Smooth muscle cell (in vitro differentiated cells): ENCODE results near the gene RGS9BP. TPM values are rescaled to one million over a fixed set of nuclear protein-coding genes. Genes with fewer than 3 reads are reported as not detected.
"Not testable (repeated sequence)": the region's sequence is repeated elsewhere in the genome, so short reads cannot be mapped to it uniquely, and the experiment has no call there.

Source experiments
- DNase-seq: peaks from one replicate; lab custom pipeline; 2025; ENCODE audit not compliant: unreplicated experiment; lab: John Stamatoyannopoulos, UW
- H2AFZ ChIP-seq: fragments of 200-600 bp; sonication (generic); 2 replicates; pipeline ENCODE4 v1.6.0; 2016; ENCODE audit warnings: antibody characterized with exemption, low read depth, mild to moderate bottlenecking
- H3F3A ChIP-seq: fragments of 200-600 bp; sonication (generic); 2 replicates; pipeline ENCODE4 v1.6.0; 2017; ENCODE audit warnings: antibody characterized with exemption, low read depth
- H3K27ac ChIP-seq: fragments of 200-600 bp; sonication (generic); 2 replicates; pipeline ENCODE4 v1.5.1; 2016; ENCODE audit warnings: low read depth, mild to moderate bottlenecking
- H3K27me3 ChIP-seq: fragments of 200-600 bp; sonication (generic); 2 replicates; pipeline ENCODE4 v1.6.1; 2016; ENCODE audit warnings: low read depth, mild to moderate bottlenecking
- H3K36me3 ChIP-seq: fragments of 200-600 bp; sonication (generic); 2 replicates; pipeline ENCODE4 v1.5.1; 2016; ENCODE audit warnings: low read depth
- H3K4me1 ChIP-seq: fragments of 200-600 bp; sonication (generic); 2 replicates; pipeline ENCODE4 v1.5.1; 2016; ENCODE audit warnings: low read depth
- H3K4me2 ChIP-seq: fragments of 200-600 bp; sonication (generic); 2 replicates; pipeline ENCODE4 v1.6.0; 2016; ENCODE audit warnings: mild to moderate bottlenecking
- H3K4me3 ChIP-seq: fragments of 200-600 bp; sonication (generic); 2 replicates; pipeline ENCODE4 v1.5.1; 2016; ENCODE audit warnings: mild to moderate bottlenecking
- H3K79me2 ChIP-seq: fragments of 200-600 bp; sonication (generic); 2 replicates; pipeline ENCODE4 v1.6.0; 2016; ENCODE audit warnings: low read depth, mild to moderate bottlenecking
- H3K9ac ChIP-seq: fragments of 200-600 bp; sonication (generic); 2 replicates; pipeline ENCODE4 v1.6.0; 2016; ENCODE audit warnings: low read depth
- H3K9me3 ChIP-seq: fragments of 200-600 bp; sonication (generic); replicated peaks from 2 replicates; pipeline ENCODE4 v1.5.1; 2016; ENCODE audit warnings: low read depth
- H4K20me1 ChIP-seq: fragments of 200-600 bp; sonication (generic); 2 replicates; pipeline ENCODE4 v1.6.0; 2016; ENCODE audit warnings: low read depth
- WGBS: methylation state at CpG from one replicate; pipeline ENCODE4 v1.1.7; 2016; ENCODE audit warnings: low lambda C conversion rate; 5-methylcytosine and 5-hydroxymethylcytosine counted together
- polyA plus RNA-seq: library from polyadenylated mRNA; unstranded; fragments of >200 nt; fragmentation: Nextera tagmentation; extraction: Ambion mirVana; gene quantifications from 2 replicates; pipeline ENCODE4 v1.2.1, GENCODE V29; 2016
- total RNA-seq: library from RNA; depleted of rRNA; stranded (reverse); fragments of >200 nt; gene quantifications from 2 replicates; pipeline ENCODE4 v1.2.3, GENCODE V29; 2014
- TF ChIP-seq, protein P1 (sequence below): fragments of 200-600 bp; sonication (generic); IDR thresholded peaks from 2 replicates; pipeline ENCODE4 v1.5.1; 2017; ENCODE audit warnings: borderline replicate concordance, mild to moderate bottlenecking, antibody characterized with exemption; ENCODE audit not compliant: insufficient read depth, poor library complexity, severe bottlenecking

Gene RGS9BP
- total and polyA plus RNA-seq, 2 experiments from 2014 or later: not detected

DNA sequence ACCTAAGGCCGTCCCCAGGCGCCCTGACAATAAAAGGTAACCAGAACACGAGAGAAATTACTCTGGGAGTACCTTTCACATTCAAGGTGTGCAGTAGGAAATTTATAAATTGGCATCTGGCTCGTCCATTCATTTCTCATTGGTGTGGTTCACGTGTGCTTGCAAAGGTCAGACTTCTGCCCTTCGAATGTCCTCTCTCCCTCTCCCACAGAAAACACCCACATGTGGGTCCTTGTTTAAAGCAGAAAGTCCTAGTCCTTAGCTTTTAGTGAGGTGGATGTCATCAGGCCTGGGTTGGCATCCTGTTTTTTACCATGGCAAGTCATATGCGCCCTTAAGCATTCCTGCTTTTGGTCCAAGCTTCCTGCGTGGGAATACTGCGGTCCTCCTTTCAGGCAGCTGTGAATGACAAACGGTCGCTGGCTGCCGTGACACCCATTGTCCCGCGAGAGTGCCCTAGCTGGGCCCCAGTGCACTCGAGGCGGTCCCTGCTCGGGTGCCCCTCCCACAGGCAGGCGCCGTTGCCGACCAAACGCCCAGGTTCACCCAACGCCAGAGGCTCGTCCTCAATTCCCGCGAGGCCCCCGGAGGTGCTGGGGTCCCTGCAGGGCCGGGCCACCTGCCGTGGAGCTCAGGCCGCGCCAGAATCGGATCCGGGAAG, 15.8 kb downstream of the RGS9BP start, which contains the start of gene NUDT19:
NUDT19 (plus strand) TSS at position 531 of the 661 bp plus-strand sequence. CDS start 140 bp downstream, outside the sequence.
- H3K36me3 ChIP-seq: no peaks in the 10 kb centered on the region
- peak within 1 kb of the TSS; percentile 94 for H3K4me2 ChIP-seq
- H3K27me3 ChIP-seq: no peaks in the 10 kb centered on the region
- peak within 1 kb of the TSS; percentile 68 for H3K4me3 ChIP-seq
- H3K9ac ChIP-seq: peak within 1 kb of the TSS; percentile 55
- peaks cover 9% of the 10 kb centered on the region for H3F3A ChIP-seq
- H3K79me2 ChIP-seq: peaks cover 39% of the 10 kb centered on the region
- peaks cover 14% of the 10 kb centered on the region for H3K4me1 ChIP-seq
- 17% methylated on average over 32 of the region's 32 CpGs for WGBS
- DNase-seq: peak; percentile 52
- H4K20me1 ChIP-seq: peaks cover 27% of the 10 kb centered on the region
- TF ChIP-seq, protein P1, sequence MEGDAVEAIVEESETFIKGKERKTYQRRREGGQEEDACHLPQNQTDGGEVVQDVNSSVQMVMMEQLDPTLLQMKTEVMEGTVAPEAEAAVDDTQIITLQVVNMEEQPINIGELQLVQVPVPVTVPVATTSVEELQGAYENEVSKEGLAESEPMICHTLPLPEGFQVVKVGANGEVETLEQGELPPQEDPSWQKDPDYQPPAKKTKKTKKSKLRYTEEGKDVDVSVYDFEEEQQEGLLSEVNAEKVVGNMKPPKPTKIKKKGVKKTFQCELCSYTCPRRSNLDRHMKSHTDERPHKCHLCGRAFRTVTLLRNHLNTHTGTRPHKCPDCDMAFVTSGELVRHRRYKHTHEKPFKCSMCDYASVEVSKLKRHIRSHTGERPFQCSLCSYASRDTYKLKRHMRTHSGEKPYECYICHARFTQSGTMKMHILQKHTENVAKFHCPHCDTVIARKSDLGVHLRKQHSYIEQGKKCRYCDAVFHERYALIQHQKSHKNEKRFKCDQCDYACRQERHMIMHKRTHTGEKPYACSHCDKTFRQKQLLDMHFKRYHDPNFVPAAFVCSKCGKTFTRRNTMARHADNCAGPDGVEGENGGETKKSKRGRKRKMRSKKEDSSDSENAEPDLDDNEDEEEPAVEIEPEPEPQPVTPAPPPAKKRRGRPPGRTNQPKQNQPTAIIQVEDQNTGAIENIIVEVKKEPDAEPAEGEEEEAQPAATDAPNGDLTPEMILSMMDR: no peak
- peak within 1 kb of the TSS; percentile 37 for H3K27ac ChIP-seq
- no peaks in the 10 kb centered on the region for H3K9me3 ChIP-seq
- peak within 1 kb of the TSS; percentile 79 for H2AFZ ChIP-seq

DNA sequence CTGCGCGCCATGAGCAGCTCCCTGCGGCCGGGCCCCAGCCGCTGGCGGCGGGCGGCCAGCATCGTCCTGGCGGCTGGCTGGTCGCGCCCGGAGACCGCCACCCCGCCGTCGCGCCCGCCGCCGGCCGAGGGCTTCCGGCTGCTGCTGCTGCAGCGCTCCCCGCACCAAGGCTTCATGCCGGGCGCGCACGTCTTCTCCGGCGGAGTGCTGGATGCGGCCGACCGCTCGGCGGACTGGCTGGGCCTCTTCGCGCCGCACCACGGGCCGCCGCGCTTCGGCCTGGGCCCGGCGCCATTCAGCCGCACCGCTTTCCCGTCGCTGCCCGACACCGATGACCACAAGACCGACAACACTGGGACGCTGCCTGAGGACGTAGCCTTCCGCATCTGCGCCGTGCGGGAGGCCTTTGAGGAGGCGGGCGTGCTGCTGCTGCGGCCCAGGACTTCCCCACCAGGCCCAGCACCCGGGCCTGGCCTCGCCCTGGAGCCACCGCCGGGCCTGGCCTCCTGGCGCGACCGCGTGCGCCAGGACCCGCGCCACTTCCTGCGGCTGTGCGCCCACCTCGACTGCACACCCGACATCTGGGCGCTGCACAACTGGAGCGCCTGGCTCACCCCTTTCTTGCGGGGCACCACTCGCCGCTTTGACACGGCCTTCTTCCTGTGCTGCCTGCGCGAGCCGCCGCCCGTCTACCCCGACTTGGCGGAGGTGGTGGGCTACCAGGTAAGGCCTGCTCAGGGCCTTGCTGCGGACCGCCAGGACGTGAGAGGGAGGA, 16.5 kb downstream of the RGS9BP start:
- Histone ChIP-seq H4K20me1 (peaks cover 34% of the 10 kb centered on the region), H3K36me3 (no peaks in the 10 kb centered on the region), H3K9me3 (no peaks in the 10 kb centered on the region), H3K79me2 (peaks cover 43% of the 10 kb centered on the region), H3K27ac (peak overlapping the region; percentile 37), H3K4me2 (peak overlapping the region; percentile 94), H3K4me1 (peaks cover 14% of the 10 kb centered on the region), H3K27me3 (no peaks in the 10 kb centered on the region), H3K4me3 (peak overlapping the region; percentile 68), H3F3A (peaks cover 9% of the 10 kb centered on the region), H3K9ac (peak overlapping the region; percentile 55), H2AFZ (peak overlapping the region; percentile 79)
- peak; percentile 48 for DNase-seq
- WGBS: 22% methylated on average over 83 of the region's 93 CpGs
- TF ChIP-seq, protein P1: no peak

DNA sequence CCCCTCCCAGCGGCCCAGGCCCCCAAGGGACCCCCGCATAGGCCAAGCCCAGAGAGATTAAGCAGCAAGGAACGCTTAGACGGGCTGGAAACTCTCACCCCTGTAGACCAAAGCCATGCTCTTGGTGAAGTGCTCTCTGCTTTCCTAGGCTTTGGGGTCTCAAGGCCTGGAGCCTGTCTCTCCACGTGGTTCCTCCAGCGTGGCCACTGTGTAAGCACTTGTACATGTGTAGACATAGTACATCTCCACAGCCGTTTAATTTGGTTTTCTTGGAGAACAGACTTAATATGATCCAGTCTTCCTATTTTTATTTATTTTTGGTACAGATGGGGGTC, 17.0 kb downstream of the RGS9BP start:
- DNase-seq: no peak
- Histone ChIP-seq H3K36me3 (no peaks in the 10 kb centered on the region), H2AFZ (peak overlapping the region; percentile 79), H4K20me1 (peaks cover 38% of the 10 kb centered on the region), H3K4me3 (peak overlapping the region; percentile 68), H3K9ac (peak overlapping the region; percentile 55), H3F3A (peaks cover 9% of the 10 kb centered on the region), H3K27me3 (no peaks in the 10 kb centered on the region), H3K4me2 (peak overlapping the region; percentile 94), H3K9me3 (no peaks in the 10 kb centered on the region), H3K4me1 (peaks cover 14% of the 10 kb centered on the region), H3K79me2 (peaks cover 47% of the 10 kb centered on the region), H3K27ac (no peak overlapping the region)
- TF ChIP-seq, protein P1: no peak
- WGBS: 90% methylated on average over 7 of the region's 7 CpGs

DNA sequence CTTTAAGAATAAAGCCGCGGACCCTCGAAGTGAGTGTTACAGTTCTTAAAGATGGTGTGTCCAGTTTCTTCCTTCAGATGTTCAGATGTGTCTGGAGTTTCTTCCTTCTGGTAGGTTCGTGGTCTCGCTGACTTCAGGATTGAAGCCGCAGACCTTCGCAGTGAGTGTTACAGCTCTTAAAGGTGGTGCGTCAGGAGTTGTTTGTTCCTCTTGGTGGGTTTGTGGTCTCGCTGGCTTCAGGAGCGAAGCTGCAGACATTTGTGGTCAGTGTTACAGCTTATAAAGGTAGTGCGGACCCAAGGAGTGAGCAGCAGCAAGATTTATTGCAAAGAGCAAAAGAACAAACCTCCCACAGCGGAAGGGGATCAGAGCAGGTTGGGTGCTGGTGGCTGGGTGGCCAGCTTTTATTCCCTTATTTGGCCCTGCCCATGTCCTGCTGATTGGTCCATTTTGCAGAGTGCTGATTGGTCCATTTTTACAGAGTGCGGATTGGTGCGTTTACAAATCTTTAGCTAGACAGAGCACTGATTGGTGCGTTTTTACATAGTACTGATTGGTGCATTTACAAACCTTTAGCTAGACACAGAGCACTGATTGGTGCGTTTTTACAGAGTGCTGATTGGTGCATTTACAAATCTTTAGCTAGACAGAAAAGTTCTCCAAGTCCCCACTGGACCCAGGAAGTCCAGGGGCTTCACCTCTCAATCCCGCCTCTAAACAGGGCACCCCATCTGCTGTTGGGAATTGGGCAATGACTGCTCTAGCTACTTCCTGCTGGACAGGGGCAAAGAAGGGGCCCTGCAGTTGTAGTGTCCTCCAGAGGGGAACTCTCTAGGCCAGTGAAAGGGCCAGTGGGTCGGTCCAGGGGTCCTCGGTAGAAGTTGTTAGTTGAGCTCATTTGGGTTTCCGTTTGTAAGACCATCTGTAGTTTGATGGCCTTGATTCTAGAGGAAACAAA, 17.8 kb downstream of the RGS9BP start:
- Histone ChIP-seq H3K4me1 (peaks cover 14% of the 10 kb centered on the region), H3K4me2 (peak overlapping the region; percentile 94), H3K27ac (peak overlapping the region; percentile 19), H3K4me3 (peak overlapping the region; percentile 68), H4K20me1 (peaks cover 40% of the 10 kb centered on the region), H3K79me2 (peaks cover 47% of the 10 kb centered on the region)
- not testable (repeated sequence) for H3K27me3 ChIP-seq, H3K36me3 ChIP-seq, H3K9me3 ChIP-seq, H2AFZ ChIP-seq, H3F3A ChIP-seq, H3K9ac ChIP-seq, DNase-seq
- 97% methylated on average over 20 of the region's 20 CpGs for WGBS

DNA sequence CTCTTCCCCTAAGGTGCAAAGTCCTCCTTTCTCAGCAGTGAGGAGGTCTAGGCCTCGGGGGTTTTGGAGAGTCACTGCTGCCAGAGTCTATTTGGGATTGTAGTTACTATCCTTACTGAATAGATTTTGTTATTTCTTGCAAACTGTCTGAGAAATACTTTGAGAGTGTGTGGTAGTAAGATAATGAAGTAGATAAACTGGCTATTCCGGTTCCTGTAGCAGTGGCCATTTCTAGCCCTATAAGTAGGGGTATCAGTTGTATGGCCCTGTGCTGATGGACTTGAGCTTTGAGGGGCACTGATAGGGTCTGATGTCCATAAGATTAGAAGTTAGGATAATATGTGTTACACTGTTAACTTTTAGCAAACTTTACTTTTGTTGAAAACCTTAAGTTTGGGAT, 18.7 kb downstream of the RGS9BP start:
- peak overlapping the region; percentile 74 for H3K4me2 ChIP-seq
- H3K9ac ChIP-seq, H3F3A ChIP-seq, H3K27me3 ChIP-seq, H3K9me3 ChIP-seq, H3K36me3 ChIP-seq, H2AFZ ChIP-seq, DNase-seq: not testable (repeated sequence)
- peaks cover 40% of the 10 kb centered on the region for H4K20me1 ChIP-seq
- H3K4me3 ChIP-seq: peak overlapping the region; percentile 68
- 64% methylated on average over 2 of the region's 2 CpGs for WGBS
- peaks cover 47% of the 10 kb centered on the region for H3K79me2 ChIP-seq
- peaks cover 14% of the 10 kb centered on the region for H3K4me1 ChIP-seq
- H3K27ac ChIP-seq: peak overlapping the region; percentile 19
